Cardiac septum (tissue), 1 donor: ENCODE measurements around the gene REPS2. TPM values are rescaled to one million over a fixed set of nuclear protein-coding genes. Genes with fewer than 3 reads are reported as not detected.

Experiments used
- DNase-seq: peaks from one replicate; pipeline ENCODE4 v3.0.0-alpha.2; 2020; ENCODE audit warnings: low spot score
- intact Hi-C: fragments of 100-400 bp; cut with DNase I; formaldehyde crosslinking; loops from one replicate; pipeline ENCODE4 v1.14.0; 2022
- total RNA-seq: library from RNA; stranded (reverse); fragmentation: NEBNext Ultra II Directional; extraction: Animal tissue kit (Norgen Biotek cat#: 25700); gene quantifications from one replicate; pipeline ENCODE4 v1.2.1, GENCODE V29; 2021
- donor health status: DM: no; HTN: no; CAD: no.

The REPS2 gene
- total RNA-seq, 1 donor from 2014 or later: 1.8 TPM

DNA sequence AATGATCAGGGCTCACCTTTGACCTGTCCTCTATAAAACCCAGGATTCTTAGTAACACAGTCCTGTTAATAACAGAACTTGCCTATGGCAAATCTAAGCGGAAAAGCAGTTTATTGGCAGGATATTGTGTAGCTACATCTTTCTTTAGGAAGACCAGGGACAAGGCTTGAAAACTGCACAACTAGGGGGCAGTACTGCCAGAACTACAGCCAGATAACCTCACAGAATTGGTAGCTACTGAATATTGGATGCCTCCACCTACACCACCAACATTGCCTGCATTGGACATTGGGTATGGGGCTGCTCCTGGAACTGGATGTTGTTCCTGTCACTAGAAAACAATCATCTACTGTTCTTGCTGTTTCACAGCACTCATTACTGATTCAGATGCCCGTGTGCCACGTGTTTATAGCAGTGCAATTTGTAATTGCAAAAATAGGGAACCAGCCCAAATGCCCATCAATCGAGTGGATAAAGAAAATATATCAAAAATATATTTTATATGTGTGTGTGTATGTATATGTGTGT, 47.4 kb downstream of the REPS2 start:
- intact Hi-C loops: no loop called here
- no peak for DNase-seq

DNA sequence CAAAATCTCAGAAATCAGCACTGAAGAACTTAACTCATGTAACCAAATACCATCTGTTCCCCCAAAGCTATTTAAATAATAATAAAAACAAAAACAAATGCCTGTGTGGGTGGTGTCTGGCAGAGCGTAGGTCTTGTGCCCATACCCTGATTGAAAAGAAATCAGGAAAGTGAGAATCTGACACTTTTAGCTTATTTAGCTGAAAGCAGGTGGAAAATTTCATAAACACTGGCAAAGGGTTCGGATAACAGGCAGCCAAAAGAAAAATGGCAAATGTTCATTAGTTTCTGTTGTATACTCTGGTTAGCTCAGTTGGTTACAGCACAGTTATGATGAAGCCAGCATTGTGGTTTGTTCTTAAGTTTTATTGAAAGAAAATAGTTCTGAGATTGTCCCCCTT, 48.3 kb downstream of the REPS2 start:
- DNase-seq: no peak
- intact Hi-C loops: no loop called here

DNA sequence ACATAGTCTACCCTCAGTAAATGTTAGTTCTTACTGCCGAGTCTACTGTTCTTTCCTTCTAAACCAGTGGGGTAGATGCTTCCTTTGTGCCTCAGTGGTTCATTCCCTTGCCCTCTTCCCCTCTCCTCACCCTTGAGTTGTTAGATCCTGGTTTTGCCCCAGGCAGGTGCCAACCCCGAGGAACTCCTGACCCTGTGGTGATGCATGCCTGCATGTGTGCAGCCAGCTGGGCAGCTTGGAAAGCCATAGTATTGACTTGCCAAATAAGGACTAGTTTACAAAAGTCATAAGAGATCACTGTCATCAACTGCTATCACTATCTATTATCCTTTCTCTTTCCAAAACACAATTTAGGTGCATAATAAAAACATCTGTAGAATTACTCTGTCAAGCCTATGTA, 50.9 kb downstream of the REPS2 start:
- intact Hi-C loops: no loop called here
- DNase-seq: no peak

DNA sequence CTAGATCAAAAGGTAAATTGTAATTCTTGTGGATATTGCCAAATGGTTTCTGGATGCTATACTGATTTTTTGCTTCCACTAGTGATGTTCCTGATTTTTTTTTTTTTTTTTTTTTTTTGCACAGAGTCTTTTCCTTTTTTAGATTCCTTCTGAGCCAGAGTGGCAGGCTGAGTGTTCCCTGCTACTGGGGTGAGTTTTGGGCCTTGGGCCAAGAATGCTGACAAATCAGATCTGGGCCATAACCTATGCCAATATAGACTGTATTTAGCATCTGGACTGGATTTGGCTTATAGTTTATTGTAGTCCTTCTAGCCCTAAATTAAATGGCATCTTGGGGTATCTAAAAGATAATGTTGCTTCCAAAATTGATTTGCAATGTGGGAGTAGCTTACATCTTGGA, 52.8 kb downstream of the REPS2 start:
- DNase-seq: no peak
- intact Hi-C loops: no loop called here

DNA sequence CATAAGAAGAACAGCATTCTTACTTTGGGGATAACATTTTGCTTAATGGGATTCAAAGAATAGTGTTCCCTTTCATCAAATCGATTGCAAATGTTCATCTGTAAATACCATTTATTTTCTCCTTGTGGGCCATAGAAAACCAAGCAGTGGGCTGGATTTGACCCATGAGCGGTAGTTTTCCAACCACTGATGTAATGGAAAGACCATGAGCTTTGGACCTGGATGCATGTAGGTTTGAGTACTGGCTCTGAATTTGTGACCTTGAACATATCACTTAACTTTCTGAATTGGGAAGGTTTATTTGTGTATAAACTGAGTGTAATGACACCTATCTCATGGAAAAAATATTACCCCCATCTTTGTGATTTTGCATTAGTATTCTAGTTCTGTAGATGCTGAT, 54.3 kb downstream of the REPS2 start:
- DNase-seq: no peak
- intact Hi-C loops: no loop called here

DNA sequence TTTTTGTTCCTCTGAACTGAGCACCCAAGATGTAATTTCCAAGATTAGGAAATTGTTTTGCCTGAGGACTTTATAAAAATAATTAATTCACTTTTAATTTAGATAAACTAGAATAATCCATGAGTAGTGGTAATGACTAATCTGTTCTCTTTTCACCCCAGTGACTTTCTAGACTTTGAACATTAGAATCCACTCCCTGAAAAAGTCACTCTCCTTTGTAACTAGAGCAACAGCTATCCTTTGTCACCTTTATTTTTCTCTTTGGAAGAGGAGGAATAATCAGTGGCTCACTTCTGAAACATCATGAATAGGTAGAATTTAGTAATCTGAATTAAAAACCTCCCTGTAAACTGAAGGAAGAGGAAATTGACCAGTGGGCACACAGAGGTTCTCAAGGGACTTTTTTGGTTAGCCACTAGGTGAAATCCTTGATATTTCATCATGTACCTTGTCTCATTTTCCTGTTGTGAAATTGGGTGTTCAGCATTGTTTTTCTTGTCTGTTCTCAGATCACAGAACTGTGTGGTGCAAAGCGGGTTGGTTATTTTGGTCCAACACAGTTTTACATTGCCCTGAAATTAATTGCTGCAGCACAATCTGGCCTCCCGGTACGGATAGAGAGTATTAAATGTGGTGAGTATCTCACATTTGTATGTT, 59.4 kb downstream of the REPS2 start:
- DNase-seq: no peak
- intact Hi-C loops: no loop called here

DNA sequence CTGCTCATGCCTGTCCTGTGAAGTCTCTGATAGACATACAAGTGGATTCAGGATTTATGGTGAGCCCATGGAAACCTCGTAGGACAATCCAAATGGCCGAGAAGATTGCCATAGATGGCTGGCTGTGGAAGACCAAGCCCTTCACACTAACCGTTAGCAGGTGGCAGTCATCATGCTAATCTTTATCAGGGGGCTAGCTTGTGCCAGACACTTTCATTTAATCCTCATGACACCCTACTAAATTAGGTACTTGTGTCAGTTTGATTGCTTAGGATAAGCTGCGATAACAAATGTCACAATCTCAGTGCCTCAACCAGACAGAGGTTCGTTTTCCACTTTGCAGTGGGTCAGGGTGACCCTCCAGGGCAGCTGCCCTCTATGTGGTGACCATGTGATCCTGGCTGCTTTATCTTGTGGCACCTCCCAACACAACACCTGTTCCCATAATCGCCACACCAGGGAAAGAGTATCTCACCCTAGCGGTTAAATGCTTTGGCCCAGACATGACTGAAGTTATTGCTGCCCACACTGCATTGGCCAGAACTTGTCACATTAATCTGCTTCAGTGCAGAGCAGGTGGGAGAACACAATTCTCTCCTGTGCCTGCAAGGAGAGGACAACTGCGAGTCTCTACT, 60.8 kb downstream of the REPS2 start:
- intact Hi-C loops: no loop called here
- no peak for DNase-seq

DNA sequence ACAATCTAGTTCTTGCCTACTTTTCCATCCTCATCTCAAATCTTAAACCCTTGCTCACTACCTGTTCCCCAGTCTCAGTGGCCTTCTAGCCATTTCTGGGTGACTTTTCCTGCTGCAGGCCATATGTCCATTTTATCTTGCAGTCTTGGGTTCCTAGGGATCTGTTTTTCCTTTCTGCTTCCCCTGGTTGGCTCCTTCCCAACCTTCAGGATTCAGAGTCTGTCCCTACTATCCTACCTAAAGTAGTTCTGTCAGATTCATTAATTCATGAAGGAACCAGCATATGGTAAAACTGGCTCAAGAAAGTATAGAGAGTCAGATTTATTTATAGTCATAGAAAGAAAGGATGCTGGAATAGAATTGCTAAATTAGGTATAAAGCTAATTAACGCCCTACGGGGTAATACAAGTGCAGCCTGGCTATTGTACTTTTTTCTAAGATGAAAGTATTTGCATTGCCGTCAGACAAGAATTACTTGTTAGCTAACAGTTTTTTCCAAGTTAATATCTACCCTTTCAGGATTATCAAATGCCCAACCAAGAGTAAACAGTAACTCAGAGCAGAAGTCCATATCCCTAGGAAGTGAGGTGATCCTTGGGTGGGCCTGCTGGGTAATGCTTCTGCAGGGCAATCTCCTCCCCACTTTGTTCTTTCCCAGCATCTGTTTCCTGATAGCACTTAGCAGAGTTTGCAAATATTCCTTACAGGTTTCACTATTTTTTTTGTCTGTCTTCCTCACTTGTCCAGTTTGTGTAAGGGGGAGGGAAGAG, 63.6 kb downstream of the REPS2 start:
- intact Hi-C loops: no loop called here
- DNase-seq: no peak

DNA sequence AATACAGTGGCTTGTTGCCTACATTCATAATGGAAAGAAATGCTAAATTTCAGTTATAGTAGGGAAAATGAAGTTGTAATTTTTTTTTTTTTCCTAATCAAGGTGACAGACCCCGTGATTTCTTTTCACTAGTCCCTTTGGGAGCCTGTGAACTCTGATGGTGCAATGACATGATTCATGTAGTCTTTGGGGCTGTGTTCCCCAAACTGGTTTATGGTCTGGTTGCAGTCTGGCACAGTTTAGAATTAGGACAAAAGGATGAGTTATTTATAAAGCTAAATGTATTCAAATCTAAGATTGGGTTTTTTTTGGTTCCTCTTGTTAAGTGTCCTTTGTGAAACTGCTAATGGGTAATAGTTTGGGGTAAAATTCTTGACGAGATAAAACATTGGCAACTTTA, 66.0 kb downstream of the REPS2 start:
- no peak for DNase-seq
- intact Hi-C loops: no loop called here

DNA sequence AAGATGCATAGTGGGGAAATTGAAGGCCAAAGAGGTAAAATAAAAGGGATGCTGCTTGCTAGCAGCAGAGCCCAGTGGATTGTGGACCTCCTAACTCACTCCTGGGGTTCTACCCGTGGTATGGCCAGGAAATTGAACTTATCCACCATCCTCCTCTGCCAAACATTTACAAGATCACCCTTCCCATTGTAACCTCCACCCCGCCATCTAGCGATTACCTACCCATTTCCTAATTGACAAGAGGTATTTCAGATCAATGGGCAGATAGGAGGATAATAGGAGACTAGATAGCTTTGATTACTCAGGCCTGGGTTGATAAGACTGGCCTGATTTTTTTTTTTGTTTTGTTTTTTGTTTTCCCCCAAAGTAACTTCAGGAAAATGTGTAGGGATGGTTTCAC, 67.8 kb downstream of the REPS2 start:
- intact Hi-C loops: no loop called here
- no peak for DNase-seq

DNA sequence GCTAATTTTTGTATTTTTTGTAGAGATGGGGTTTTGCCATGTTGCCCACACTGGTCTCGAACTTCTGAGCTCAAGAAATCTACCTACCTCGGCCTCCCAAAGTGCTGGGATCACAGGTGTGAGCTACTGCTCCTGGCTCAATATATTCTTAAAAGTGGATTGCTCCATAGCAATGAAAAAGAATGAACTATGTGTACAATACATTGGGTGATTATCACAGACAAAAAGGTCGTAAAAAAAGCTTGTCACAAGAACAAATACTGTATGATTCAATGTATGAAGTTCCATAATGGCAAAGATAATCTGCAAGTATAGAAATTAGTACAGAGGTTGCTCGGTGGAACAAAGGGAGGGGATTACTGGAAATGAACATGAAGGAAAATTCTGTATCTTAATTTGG, 70.7 kb downstream of the REPS2 start:
- intact Hi-C loops: no loop called here
- DNase-seq: no peak

DNA sequence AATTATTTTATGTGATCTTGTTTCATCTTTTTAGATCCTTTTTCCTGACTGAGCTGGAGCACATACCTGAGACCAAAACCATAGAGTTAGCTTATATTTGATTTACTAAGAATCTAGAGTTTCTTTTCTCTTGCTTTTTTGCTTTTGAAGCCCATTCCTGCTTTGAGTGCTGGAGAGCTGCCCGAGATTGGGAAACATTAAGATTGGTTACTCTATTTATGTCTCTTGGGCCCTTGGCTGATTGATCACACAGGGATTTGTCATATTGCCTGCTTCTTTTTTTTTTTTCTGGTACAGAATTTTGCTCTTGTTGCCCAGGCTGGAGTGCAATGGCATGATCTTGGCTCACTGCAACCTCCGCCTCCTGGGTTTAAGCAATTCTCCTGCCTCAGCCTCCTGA, 73.9 kb downstream of the REPS2 start:
- no peak for DNase-seq
- intact Hi-C loops: no loop called here

DNA sequence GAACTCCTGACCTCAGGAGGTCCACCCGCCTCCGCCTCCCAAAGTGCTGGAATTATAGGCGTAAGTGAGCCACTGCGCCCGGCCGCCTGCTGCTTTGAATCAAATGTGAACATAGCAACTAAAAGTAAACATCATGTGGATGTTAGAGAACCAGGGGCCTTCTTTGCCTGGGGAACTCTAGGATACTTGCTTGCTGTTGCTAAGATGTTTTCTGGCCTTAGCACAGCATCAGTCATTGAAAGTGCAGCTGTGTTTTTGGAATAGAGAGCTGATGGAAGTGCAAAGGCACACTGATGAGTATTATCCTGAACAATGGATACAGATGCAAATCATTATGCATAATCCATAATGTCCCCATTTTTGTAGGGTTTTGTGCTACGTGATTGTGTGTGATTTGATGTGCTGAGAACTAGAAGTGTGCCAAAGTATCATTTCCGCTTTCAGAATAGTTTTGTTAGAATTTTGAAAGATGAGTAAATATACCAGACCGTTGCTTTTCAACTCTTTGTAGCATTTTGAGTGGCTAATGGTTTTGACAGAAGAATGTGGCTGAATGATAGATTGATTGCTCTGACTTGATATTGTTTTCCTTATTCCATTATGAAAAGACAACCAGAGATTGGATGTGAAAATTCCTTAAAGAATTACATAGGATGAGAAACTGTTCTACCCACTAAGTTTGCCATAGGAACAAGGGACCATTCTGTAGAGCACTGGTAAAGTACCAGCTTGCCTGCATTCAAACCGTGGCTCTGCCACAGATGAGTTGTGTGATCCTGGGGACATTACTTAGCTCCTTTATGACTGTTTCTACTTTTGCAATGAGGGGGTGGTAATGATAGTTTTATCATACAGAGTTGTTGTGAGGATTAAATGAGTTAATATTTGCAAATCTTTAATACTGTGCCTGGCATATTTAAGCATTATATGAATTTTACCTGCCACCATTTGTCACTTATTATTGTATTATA, 74.7 kb downstream of the REPS2 start:
- intact Hi-C loops: no loop called here
- no peak for DNase-seq

DNA sequence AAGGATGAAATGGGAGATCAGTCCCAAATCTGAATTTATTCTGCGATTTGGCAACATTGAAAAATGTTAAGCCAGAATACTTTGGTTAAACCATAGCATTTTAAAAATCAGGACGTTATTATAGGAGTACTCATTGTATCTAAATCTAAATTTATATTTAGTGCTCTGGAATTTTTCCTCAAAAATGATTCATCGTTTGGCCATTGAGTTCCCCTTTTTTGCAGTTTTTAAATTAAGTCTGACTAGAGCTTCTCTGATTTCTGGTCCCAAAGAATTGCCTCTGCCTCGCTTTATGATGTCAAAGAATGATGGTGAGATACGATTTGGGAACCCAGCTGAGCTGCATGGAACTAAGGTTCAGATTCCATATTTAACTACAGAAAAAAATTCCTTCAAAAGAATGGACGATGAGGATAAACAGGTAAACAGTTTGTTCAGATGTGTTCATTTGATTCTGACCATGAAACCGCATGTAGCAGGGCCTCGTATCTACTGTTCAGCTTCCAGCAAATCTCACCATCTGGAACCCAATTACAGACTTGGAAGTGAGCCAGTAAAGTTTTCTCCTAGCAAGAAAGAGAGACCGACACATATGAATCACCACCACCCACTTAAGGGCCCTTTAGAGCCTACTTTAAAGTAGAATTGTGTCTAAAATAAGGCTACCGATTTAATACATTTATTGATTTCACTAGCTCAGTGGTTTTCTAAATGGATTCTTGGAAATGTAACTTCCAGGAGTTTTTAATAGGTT, 75.6 kb downstream of the REPS2 start:
- intact Hi-C loops: no loop called here
- no peak for DNase-seq

DNA sequence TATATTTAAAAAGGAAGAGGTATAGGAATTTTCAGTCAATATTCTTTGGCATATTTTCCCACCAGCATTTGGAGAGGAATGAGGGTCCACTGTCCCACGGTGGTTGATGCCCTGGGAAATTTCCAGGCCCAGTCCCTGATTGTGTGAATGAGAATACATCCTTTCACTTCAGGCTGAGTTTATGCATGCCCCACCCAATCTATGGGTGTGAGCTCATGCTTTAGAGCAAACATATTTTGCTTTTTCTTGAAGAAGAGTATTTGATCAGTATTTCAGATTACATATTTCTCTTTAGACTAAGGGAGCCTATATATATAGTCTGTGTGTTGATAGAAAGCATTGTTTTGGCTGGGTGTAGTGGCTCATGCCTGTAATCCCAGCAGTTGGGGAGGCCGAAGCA, 77.2 kb downstream of the REPS2 start:
- intact Hi-C loops: no loop called here
- no peak for DNase-seq

DNA sequence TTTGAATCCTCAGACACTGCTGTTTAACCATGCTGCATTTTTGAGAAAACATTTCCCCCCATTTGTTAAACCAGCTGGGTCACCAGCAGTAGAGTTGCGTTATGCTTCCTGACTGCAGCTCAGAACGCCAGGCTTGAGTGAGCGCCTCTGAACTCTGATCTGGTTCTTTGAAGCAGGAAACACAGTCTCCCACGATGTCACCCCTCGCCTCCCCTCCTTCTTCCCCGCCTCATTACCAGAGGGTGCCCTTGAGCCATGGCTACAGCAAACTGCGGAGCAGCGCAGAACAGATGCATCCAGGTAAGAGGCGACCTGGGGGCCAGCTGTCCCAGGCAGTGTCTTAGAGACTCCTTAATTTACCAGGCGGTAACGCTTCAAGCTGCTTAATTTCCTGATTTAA, 78.4 kb downstream of the REPS2 start:
- no peak for DNase-seq
- intact Hi-C loops: no loop called here

DNA sequence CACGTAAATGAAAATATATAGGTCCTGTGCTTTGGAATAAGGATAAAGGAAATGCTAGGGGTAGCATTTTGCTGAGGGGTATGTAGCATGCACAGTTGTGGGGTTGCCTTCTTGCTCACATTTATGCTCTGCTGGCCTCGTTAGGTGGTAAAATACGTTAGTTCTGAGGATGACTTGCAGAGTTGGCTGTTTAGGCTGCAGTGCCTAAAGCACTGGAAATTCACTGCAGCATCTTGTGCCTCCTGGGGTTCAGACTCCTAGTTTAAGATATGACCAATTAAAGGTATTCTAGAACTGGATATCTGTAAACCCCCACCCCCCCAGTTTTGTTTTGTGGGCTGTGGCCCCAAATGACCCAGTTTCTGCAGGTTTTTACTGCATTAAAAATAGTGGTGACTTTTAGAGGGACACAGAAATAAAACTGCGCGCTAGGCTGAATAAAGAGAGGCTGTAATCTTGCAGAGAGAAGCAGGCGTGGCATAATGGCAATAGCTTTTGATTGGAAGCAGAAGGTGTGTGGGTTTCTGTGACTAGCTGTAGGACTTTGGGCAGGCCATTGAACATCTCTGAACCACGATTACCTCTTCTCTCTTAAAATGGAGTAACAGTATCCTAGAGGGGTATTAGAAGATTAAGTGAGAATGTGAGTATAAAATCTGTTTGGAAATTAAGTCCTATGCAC, 79.3 kb downstream of the REPS2 start:
- no peak for DNase-seq
- intact Hi-C loops: no loop called here

DNA sequence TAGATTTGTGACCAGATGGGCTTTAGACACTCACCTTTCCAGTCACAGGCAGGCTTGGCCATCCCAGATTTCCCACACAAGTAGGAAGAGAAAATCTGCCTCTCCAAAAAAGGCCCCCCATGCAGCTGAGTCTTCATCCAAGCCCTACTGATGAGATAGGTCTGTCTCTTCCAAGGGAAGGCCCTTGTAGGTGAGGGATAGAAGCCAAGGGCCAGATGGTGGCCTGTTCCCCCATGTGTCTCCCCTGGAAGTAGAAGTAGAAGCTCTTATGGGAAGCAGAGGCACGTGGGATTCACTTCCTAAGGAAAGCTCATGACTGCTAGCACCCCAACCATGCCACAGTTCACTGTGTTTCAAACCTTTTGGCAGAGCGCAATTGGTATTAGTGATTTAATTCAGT, 81.5 kb downstream of the REPS2 start:
- intact Hi-C loops: no loop called here
- DNase-seq: no peak

DNA sequence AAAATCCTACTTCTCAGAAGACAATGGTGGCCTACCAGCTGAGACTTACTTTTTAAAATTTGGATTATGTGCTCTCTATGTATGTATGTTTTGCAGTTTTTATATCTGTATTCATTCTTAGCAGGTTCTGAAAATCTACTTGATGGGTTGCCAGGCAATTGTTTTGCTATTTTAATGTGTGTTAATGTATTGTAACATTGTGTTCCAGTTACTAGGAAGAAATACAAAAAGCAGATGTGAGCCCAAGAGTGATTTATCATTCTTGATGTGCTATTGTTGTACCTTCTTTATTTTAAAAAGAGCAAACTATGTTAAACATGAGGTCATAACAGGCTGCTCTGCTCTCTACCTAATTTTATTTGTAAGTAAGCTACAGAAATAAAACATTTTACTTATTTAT, 81.9 kb downstream of the REPS2 start:
- intact Hi-C loops: no loop called here

More for the DNA sequence above, 81.9 kb downstream of the REPS2 start:
- no peak for DNase-seq
